HCT116 (cell line): ENCODE results near the gene METTL15. TPM values are rescaled to one million over a fixed set of nuclear protein-coding genes. Genes with fewer than 3 reads are reported as not detected.

Source experiments
- ATAC-seq: fragments of 200-7000 bp; cut with Tn5 transposase; 2 replicates; pipeline ENCODE4 v1.9.1; 2020; ENCODE audit warnings: mild to moderate bottlenecking, moderate library complexity
- BruUV-seq: library from RNA; stranded (reverse); fragments of 400-500 nt; replicated peaks from 2 replicates; lab custom pipeline; 2021; lab: Mats Ljungman, UMichigan
- CTCF ChIA-PET: fragments of 300-600 bp; sonication (Branson Sonifier 250); formaldehyde crosslinking; loops from one replicate; lab custom pipeline; 2021; ENCODE audit warnings: antibody characterized with exemption; lab: Charles Lee
- POLR2A ChIA-PET: fragments of 300-600, 350-600 bp; sonication (Branson Sonifier 250); formaldehyde crosslinking; loops from one replicate; lab custom pipeline; 2021; ENCODE audit warnings: antibody characterized with exemption; lab: Charles Lee
- RAD21 ChIA-PET, 2 experiments: fragments of 300-600 bp; sonication (Branson Sonifier 250); formaldehyde crosslinking; loops; one replicate each; lab custom pipeline; 2023; ENCODE audit warnings: low total read pairs in 2 of 2; ENCODE audit not compliant: uncharacterized antibody in 2 of 2, unreplicated experiment in 2 of 2, low non-redundant PET in 1 of 2; lab: Charles Lee
- DNase-seq: peaks from one replicate; pipeline ENCODE4 v3.0.0-alpha.2; 2010; ENCODE audit warnings: low read depth, low spot score
- H2AFZ ChIP-seq: fragments of 200-600 bp; shearing (Covaris generic), sonication (generic); 2 replicates; pipeline ENCODE4 v1.6.1; 2017; ENCODE audit warnings: low read depth, mixed run types, mixed read lengths, antibody characterized with exemption, low read length; ENCODE audit not compliant: poor library complexity, severe bottlenecking
- H3K27ac ChIP-seq: 2 replicates; pipeline ENCODE4 v1.5.1; 2012; ENCODE audit warnings: low read depth, low read length
- H3K27me3 ChIP-seq: fragments of 200-600 bp; sonication (generic); 2 replicates; pipeline ENCODE4 v1.6.1; 2016; ENCODE audit warnings: mixed run types, low read length, mixed read lengths; ENCODE audit not compliant: insufficient read depth
- H3K36me3 ChIP-seq, 2 experiments: fragments of 200-500 bp in 1 of 2; fragments of 200-600 bp in 1 of 2; sonication (Bioruptor generic) in 1 of 2; sonication (generic) in 1 of 2; 2 replicates each; pipeline versions ENCODE4 v1.5.1 to v1.6.1; 2014 to 2016; ENCODE audit warnings: low read length in 2 of 2, inconsistent platforms in 1 of 2, mixed read lengths in 1 of 2, mixed run types in 1 of 2; ENCODE audit not compliant: insufficient read depth in 2 of 2, control insufficient read depth in 1 of 2
- H3K4me1 ChIP-seq, 2 experiments: fragments of 200-600 bp in 1 of 2; sonication (generic) in 1 of 2; 2 replicates each; pipeline versions ENCODE4 v1.5.1 to v1.6.1; 2012 to 2017; ENCODE audit warnings: low read length in 2 of 2, inconsistent platforms in 1 of 2, mild to moderate bottlenecking in 1 of 2, mixed read lengths in 1 of 2, mixed run types in 1 of 2, moderate library complexity in 1 of 2; ENCODE audit not compliant: insufficient read depth in 2 of 2, control insufficient read depth in 1 of 2
- H3K4me2 ChIP-seq: fragments of 200-600 bp; sonication (generic); 2 replicates; pipeline ENCODE4 v1.6.1; 2017; ENCODE audit warnings: mixed run types, low read length, mixed read lengths
- H3K4me3 ChIP-seq, 2 experiments: fragments of 200-600 bp in 1 of 2; sonication (generic) in 1 of 2; replicated peaks in 1 of 2; 2 replicates each; pipeline ENCODE4 v1.5.1; 2011 to 2016; ENCODE audit warnings: low read length in 2 of 2, control low read depth in 1 of 2, low read depth in 1 of 2, mild to moderate bottlenecking in 1 of 2, mixed read lengths in 1 of 2, mixed run types in 1 of 2
- H3K79me2 ChIP-seq: fragments of 200-600 bp; sonication (generic); 2 replicates; pipeline ENCODE4 v1.6.1; 2017; ENCODE audit warnings: mild to moderate bottlenecking, mixed run types, low read length, moderate library complexity, mixed read lengths; ENCODE audit not compliant: insufficient read depth
- H3K9ac ChIP-seq: fragments of 200-600 bp; sonication (generic); 2 replicates; pipeline ENCODE4 v1.6.1; 2016; ENCODE audit warnings: low read length, mixed read lengths
- H3K9me2 ChIP-seq: fragments of 200-600 bp; sonication (generic), shearing (Covaris generic); 2 replicates; pipeline ENCODE4 v1.6.1; 2017; ENCODE audit warnings: mixed run types, mild to moderate bottlenecking, moderate library complexity; ENCODE audit not compliant: insufficient read depth
- H3K9me3 ChIP-seq, 2 experiments: fragments of 200-500 bp in 1 of 2; fragments of 200-600 bp in 1 of 2; sonication (Bioruptor generic) in 1 of 2; sonication (generic) in 1 of 2; 2 replicates each; pipeline ENCODE4 v1.6.1; 2014 to 2017; ENCODE audit warnings: low read length in 2 of 2, mixed read lengths in 2 of 2, inconsistent platforms in 1 of 2, low read depth in 1 of 2, mild to moderate bottlenecking in 1 of 2, mixed run types in 1 of 2, moderate library complexity in 1 of 2; ENCODE audit not compliant: control insufficient read depth in 1 of 2, insufficient read depth in 1 of 2
- H4K20me1 ChIP-seq: fragments of 200-600 bp; sonication (generic), shearing (Covaris generic); 2 replicates; pipeline ENCODE4 v1.6.1; 2017; ENCODE audit warnings: mixed run types, mild to moderate bottlenecking, moderate library complexity; ENCODE audit not compliant: insufficient read depth
- CBX3 ChIP-seq: IDR thresholded peaks from 2 replicates; pipeline ENCODE4 v1.6.1; 2012; ENCODE audit warnings: low read depth
- CEBPB ChIP-seq: IDR thresholded peaks from 2 replicates; pipeline ENCODE4 v1.6.1; 2012; ENCODE audit warnings: low read depth
- EGR1 ChIP-seq: IDR thresholded peaks from 2 replicates; pipeline ENCODE4 v1.6.1; 2012; ENCODE audit warnings: low read depth
- MAX ChIP-seq: IDR thresholded peaks from 2 replicates; pipeline ENCODE4 v1.6.1; 2012
- POLR2A ChIP-seq: IDR thresholded peaks from 2 replicates; pipeline ENCODE4 v1.7.0; 2011; ENCODE audit warnings: borderline replicate concordance; ENCODE audit not compliant: insufficient read depth, insufficient read length; ENCODE audit errors: extremely low read depth
- RAD21 ChIP-seq: IDR thresholded peaks from 2 replicates; pipeline ENCODE4 v1.6.1; 2012; ENCODE audit warnings: low read depth, mild to moderate bottlenecking
- SIN3A ChIP-seq: IDR thresholded peaks from 2 replicates; pipeline ENCODE4 v1.6.1; 2012; ENCODE audit warnings: low read depth
- SP1 ChIP-seq: IDR thresholded peaks from 2 replicates; pipeline ENCODE4 v1.6.1; 2012; ENCODE audit warnings: low read depth
- SRF ChIP-seq: IDR thresholded peaks from 2 replicates; pipeline ENCODE4 v1.6.1; 2012; ENCODE audit warnings: low read depth
- TCF7L2 ChIP-seq: IDR thresholded peaks from 2 replicates; pipeline ENCODE4 v1.7.0; 2011; ENCODE audit warnings: borderline replicate concordance, inconsistent platforms; ENCODE audit not compliant: insufficient read depth, insufficient read length; ENCODE audit errors: extremely low read depth
- YY1 ChIP-seq: IDR thresholded peaks from 2 replicates; pipeline ENCODE4 v1.6.1; 2011; ENCODE audit warnings: low read length, low read depth, moderate library complexity, mild to moderate bottlenecking; ENCODE audit not compliant: insufficient replicate concordance; ENCODE audit errors: extremely low read depth
- ZNF274 ChIP-seq: fragments of 200-500 bp; sonication (Bioruptor generic); IDR thresholded peaks from 2 replicates; pipeline ENCODE4 v1.6.1; 2014; ENCODE audit warnings: mild to moderate bottlenecking, low read depth, low read length, inconsistent platforms
- intact Hi-C: fragments of 100-400 bp; cut with micrococcal nuclease; formaldehyde crosslinking; loops from 2 replicates; pipeline ENCODE4 v1.10.0; 2022
- total RNA-seq: library from RNA; stranded (reverse); gene quantifications from one replicate; pipeline ENCODE4 v1.2.1, GENCODE V29; 2021; ENCODE audit not compliant: unreplicated experiment
- TF ChIP-seq, protein P1 (sequence below), 3 experiments: fragments of 200-600 bp in 1 of 3; sonication (generic) in 1 of 3; IDR thresholded peaks in 2 of 3; conservative IDR thresholded peaks in 1 of 3; 2 replicates each; pipeline ENCODE4 v1.5.1; 2012 to 2017; ENCODE audit warnings: low read depth in 2 of 3, low read length in 2 of 3, antibody characterized with exemption in 1 of 3, borderline replicate concordance in 1 of 3, control low read depth in 1 of 3, mild to moderate bottlenecking in 1 of 3, mixed read lengths in 1 of 3, mixed run types in 1 of 3, moderate library complexity in 1 of 3; ENCODE audit not compliant: insufficient read depth in 1 of 3

METTL15 gene
- total RNA-seq, 1 experiment from 2014 or later: 25.3 TPM

GRCh38 chr11:28077521-28077920 is 30.7 kb upstream of the METTL15 start:
- H3K36me3 ChIP-seq: peaks cover 37 to 57% of the 10 kb centered on the region in 2 experiments
- H3K4me1 ChIP-seq: peaks cover 5 to 7% of the 10 kb centered on the region in 2 experiments; a peak in 2 of 4 replicates
- intact Hi-C loops: no loop called here
- CTCF ChIA-PET: no interaction called here
- ATAC-seq (no peak), DNase-seq (no peak)
- no peak overlapping the region for H2AFZ ChIP-seq
- H3K79me2 ChIP-seq: peaks cover 14% of the 10 kb centered on the region; the same call in 1 of the 2 replicates
- no peak overlapping the region for H3K4me3 ChIP-seq
- H3K4me2 ChIP-seq: no peak overlapping the region
- POLR2A ChIA-PET: no interaction called here
- H3K9ac ChIP-seq: no peak overlapping the region
- TF ChIP-seq CEBPB (no peak), YY1 (no peak), SIN3A (no peak), POLR2A (no peak), CBX3 (no peak), SP1 (no peak), TCF7L2 (no peak), EGR1 (no peak), SRF (no peak), ZNF274 (no peak), RAD21 (no peak), MAX (no peak)
- TF ChIP-seq, protein P1, sequence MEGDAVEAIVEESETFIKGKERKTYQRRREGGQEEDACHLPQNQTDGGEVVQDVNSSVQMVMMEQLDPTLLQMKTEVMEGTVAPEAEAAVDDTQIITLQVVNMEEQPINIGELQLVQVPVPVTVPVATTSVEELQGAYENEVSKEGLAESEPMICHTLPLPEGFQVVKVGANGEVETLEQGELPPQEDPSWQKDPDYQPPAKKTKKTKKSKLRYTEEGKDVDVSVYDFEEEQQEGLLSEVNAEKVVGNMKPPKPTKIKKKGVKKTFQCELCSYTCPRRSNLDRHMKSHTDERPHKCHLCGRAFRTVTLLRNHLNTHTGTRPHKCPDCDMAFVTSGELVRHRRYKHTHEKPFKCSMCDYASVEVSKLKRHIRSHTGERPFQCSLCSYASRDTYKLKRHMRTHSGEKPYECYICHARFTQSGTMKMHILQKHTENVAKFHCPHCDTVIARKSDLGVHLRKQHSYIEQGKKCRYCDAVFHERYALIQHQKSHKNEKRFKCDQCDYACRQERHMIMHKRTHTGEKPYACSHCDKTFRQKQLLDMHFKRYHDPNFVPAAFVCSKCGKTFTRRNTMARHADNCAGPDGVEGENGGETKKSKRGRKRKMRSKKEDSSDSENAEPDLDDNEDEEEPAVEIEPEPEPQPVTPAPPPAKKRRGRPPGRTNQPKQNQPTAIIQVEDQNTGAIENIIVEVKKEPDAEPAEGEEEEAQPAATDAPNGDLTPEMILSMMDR (IDR thresholded peaks at IDR 0.05 in 2 of 3, conservative IDR thresholded peaks at IDR 0.05 in 1 of 3; ENCODE audit: borderline replicate concordance in 1 of 3, insufficient read depth in 1 of 3, low read depth in 2 of 3, low read length in 2 of 3): no peak
- H4K20me1 ChIP-seq: no peaks in the 10 kb centered on the region
- no peak overlapping the region for H3K27ac ChIP-seq
- BruUV-seq: no TSS peak
- RAD21 ChIA-PET: no interaction called here
- no peaks in the 10 kb centered on the region for H3K9me2 ChIP-seq
- H3K9me3 ChIP-seq: no peaks in the 10 kb centered on the region
- no peaks in the 10 kb centered on the region for H3K27me3 ChIP-seq
